ENCODE results near the gene GGT1. TPM values are rescaled to one million over a fixed set of nuclear protein-coding genes. Genes with fewer than 3 reads are reported as not detected.
"Not testable (repeated sequence)": the region's sequence is repeated elsewhere in the genome, so short reads cannot be mapped to it uniquely, and the experiment has no call there.

GGT1 gene
- total RNA-seq, 1 donor from 2014 or later, result 3.3 TPM

DNA sequence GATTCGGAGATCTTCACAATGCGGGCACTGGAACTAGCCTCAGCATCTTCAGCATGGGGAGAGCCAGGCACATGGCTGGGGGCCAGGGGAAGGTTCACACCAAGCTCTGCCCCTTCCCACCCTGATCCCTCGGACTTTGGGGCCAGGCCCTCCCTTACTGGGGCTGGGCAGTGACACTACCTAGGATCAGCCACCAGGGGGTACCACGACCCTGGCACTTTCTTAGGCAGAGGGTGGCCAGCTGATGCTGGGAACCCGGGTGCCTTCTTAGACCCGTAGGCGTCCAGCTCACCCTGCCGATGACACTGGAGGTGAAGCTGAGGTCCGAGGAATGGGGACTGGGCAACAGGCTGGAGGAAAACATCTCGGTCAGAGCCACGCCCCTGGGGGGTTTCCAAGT lies 26.1 kb downstream of the GGT1 start:
- DNase-seq (ENCODE audit: low read depth, low spot score), result peak; percentile 29
- H3K4me3 Mint-ChIP-seq; H3K9me3 Mint-ChIP-seq; H3K27ac Mint-ChIP-seq (ENCODE audit: unreplicated experiment); H3K36me3 Mint-ChIP-seq (ENCODE audit: low read depth); H3K27me3 Mint-ChIP-seq (ENCODE audit: low read depth): not testable (repeated sequence)
- H3K4me1 Mint-ChIP-seq, result peaks cover 17% of the 10 kb centered on the region
- TF ChIP-seq, protein P1, sequence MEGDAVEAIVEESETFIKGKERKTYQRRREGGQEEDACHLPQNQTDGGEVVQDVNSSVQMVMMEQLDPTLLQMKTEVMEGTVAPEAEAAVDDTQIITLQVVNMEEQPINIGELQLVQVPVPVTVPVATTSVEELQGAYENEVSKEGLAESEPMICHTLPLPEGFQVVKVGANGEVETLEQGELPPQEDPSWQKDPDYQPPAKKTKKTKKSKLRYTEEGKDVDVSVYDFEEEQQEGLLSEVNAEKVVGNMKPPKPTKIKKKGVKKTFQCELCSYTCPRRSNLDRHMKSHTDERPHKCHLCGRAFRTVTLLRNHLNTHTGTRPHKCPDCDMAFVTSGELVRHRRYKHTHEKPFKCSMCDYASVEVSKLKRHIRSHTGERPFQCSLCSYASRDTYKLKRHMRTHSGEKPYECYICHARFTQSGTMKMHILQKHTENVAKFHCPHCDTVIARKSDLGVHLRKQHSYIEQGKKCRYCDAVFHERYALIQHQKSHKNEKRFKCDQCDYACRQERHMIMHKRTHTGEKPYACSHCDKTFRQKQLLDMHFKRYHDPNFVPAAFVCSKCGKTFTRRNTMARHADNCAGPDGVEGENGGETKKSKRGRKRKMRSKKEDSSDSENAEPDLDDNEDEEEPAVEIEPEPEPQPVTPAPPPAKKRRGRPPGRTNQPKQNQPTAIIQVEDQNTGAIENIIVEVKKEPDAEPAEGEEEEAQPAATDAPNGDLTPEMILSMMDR (conservative IDR thresholded peaks at IDR 0.05), result peak; percentile 47

DNA sequence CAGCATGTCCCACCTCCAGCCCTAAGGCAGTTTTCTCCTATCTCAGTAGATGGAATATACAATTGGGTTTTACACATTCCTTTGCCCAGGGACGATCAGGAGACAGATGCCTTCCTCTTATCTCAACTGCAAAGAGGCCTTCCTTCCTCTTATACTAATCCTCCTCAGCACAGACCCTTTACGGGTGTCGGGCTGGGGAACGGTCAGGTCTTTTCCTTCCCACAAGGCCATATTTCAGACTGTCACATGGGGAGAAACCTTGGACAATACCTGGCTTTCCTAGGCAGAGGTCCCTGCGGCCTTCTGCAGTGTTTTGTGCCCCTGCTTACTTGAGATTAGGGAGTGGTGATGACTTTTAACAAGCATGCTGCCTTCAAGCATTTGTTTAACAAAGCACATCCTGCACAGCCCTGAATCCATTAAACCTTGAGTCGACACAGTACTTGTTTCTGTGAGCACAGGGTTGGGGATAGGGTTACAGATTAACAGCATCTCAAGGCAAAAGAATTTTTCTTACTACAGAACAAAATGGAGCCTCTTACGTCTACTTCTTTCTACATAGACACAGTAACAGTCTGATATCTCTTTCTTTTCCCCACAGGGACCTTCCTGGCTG lies 27.9 kb downstream of the GGT1 start:
- H3K27me3 Mint-ChIP-seq (ENCODE audit: low read depth); DNase-seq (ENCODE audit: low read depth, low spot score); H3K4me3 Mint-ChIP-seq; H3K9me3 Mint-ChIP-seq; H3K36me3 Mint-ChIP-seq (ENCODE audit: low read depth): not testable (repeated sequence)
- Mint-ChIP-seq H3K4me1 (peaks cover 22% of the 10 kb centered on the region), H3K27ac (ENCODE audit: unreplicated experiment) (peak overlapping the region; percentile 84)

DNA sequence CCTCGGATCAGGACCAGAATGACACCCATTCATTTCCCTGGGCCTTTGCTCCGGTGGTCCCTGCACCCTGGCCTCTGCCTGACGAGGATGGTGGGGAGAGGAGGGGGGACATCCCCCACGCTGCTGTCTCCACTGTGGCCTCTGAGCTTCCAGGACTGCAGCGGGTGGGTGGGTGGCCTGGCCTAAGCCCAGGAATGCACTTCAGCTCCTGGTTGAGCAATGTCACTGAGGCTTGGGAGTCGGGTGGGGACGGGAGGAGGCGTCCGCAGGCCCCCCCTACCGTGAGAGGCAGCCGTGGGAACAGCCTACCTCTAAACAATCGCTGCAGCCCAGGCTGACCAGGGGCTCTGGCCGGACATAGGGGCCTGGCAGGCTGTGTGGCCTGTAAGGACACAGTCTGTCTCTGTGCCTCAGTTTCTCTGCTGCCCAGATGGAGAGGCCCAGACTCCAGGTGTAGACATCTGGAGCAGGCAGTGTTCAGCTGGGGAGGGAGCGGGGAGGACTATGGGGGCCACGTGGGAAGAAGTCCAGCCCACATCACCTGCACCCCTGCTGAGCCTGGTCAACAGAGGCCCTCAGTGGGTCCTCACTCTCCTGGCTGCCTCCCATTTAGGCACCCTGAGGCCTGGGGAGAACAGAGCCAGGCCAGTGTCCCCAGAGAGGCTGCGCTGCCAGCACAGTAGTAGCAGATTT lies 28.6 kb downstream of the GGT1 start:
- H3K4me1 Mint-ChIP-seq, result peaks cover 22% of the 10 kb centered on the region
- H3K27me3 Mint-ChIP-seq (ENCODE audit: low read depth); H3K27ac Mint-ChIP-seq (ENCODE audit: unreplicated experiment); H3K9me3 Mint-ChIP-seq; H3K36me3 Mint-ChIP-seq (ENCODE audit: low read depth); DNase-seq (ENCODE audit: low read depth, low spot score); H3K4me3 Mint-ChIP-seq: not testable (repeated sequence)

DNA sequence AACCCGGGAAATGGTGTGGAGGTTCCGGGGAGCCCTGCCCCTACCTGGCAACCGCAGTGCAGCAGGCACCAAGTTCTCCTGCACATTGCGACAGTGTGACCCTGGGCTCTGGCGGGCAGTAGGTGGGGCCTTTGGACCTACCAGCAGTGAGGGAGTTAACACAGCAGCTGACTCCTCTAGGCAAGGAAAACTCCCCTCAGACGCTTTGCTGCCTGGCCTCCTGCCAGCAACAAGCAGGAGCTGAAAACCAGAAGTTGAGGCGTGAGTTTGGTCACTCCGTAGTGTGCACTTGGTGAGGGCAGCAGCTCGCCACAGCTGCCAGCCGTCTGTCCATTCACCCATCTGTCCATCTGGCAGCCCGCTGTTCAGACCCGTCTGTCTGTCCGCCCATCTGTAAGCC lies 29.6 kb downstream of the GGT1 start:
- H3K27me3 Mint-ChIP-seq (ENCODE audit: low read depth); H3K4me3 Mint-ChIP-seq; H3K27ac Mint-ChIP-seq (ENCODE audit: unreplicated experiment); H3K36me3 Mint-ChIP-seq (ENCODE audit: low read depth); DNase-seq (ENCODE audit: low read depth, low spot score); H3K9me3 Mint-ChIP-seq: not testable (repeated sequence)
- H3K4me1 Mint-ChIP-seq, result peaks cover 22% of the 10 kb centered on the region

DNA sequence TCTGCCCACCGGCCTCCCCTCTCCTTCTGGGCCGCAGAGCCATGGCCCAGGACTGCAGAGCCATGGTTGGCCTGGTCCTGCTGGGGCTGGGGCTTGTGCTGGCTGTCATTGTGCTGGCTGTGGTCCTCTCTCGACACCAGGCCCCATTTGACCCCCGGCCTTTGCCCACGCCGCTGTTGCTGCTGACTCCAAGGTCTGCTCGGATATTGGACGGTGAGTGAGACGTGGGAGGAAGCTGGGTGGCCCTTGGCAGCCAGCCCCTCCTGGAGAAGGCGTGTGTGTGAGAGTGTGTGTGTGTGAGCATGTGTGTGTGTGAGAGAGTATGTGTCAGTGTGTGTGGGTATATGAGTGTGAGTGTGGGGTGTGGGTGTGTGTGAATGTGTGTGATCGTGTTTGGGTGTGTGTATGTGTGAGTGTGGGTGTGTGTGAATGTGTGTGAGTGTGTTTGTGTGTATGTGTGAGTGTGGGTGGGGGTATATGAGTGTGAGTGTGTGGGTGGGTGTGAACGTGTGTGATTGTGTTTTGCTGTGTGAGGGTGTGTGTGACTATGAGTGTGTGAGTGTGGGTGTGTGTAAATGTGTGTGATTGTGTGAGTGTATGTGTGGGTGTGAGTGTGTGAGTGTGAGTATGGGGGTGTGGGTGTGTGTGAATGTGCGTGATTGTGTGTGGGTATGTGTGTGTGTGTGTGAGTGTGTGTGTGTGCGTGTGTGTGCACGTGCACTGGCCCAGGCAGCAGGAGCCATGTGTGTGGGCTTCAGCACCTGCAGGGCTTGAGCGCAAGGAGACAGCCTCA lies 30.4 kb downstream of the GGT1 start:
- not testable (repeated sequence) for H3K4me3 Mint-ChIP-seq; DNase-seq (ENCODE audit: low read depth, low spot score); H3K9me3 Mint-ChIP-seq; H3K27me3 Mint-ChIP-seq (ENCODE audit: low read depth); H3K36me3 Mint-ChIP-seq (ENCODE audit: low read depth)
- Mint-ChIP-seq H3K4me1 (peaks cover 22% of the 10 kb centered on the region), H3K27ac (ENCODE audit: unreplicated experiment) (peak overlapping the region; percentile 78)

DNA sequence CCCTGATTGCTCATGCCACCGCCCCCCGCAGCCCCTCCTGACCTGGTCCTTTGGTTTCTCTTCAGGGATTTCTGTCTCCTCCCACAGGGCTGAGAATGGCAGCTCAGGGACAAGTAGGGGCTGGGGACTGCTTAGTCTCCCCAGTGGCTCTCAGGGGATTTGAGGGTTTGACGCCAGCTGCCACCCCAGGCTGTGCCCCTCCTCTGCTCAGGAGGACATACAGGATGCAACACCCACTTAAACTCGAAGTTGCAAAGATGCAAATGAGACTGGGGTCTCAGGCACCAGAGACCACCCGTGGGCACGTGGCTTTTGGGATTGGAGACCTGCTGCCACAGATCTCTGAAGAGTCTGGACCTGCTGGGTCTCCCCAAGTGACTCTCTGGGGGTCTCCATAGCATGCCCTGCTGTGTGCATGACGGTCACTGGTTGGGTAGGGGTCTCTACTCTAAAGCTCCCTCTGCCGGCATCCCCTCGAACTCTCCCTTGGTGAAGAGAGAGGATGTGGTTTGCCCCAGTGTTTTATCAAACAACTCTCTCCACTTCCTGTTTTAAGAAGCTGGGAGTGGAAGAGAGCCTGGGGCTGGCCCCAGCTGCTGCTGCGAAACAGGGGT lies 31.9 kb downstream of the GGT1 start:
- peaks cover 22% of the 10 kb centered on the region for H3K4me1 Mint-ChIP-seq
- H3K27ac Mint-ChIP-seq (ENCODE audit: unreplicated experiment); H3K36me3 Mint-ChIP-seq (ENCODE audit: low read depth); H3K27me3 Mint-ChIP-seq (ENCODE audit: low read depth); H3K9me3 Mint-ChIP-seq; H3K4me3 Mint-ChIP-seq: not testable (repeated sequence)
- DNase-seq (ENCODE audit: low read depth, low spot score), result peak; percentile 12

DNA sequence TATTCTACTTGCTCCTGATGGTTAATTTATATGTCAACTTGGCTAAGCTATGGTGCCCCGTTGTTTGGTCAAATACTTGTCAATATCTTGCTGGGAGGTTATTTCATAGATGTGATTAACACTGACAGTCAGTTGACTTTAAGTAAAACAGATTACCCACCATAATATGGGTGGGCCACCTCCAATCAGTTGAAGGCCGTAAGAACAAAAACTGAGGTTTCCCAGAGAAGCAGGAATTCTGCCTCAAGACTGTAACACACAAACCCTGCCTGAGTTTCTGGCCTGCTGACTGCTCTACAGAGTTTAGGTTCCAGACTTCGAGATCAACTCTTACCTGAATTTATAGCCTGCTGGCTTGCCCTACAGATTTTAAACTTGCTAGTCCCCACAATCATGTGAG lies 33.5 kb downstream of the GGT1 start:
- H3K4me3 Mint-ChIP-seq; H3K27ac Mint-ChIP-seq (ENCODE audit: unreplicated experiment); DNase-seq (ENCODE audit: low read depth, low spot score); H3K27me3 Mint-ChIP-seq (ENCODE audit: low read depth); H3K9me3 Mint-ChIP-seq; H3K36me3 Mint-ChIP-seq (ENCODE audit: low read depth): not testable (repeated sequence)
- peaks cover 16% of the 10 kb centered on the region for H3K4me1 Mint-ChIP-seq

DNA sequence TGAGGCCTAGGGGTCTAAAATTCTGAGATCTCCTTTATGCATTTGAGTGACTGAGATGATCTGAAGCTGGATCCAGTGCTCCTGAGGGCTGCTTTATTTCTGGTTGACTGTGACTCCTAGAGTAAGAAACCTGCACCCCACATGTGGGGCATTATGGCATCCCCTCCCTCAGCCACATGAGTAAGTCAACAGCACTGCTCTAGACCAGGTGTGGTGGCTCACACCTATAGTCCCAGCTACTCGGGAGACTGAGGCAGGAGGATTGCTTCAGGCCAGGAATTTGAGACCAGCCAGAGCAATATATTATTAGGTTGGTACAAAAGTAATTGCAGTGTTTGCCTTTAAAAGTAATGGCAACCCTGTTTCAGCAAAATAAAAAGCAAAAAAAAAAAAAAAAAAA lies 39.3 kb downstream of the GGT1 start:
- H3K4me3 Mint-ChIP-seq; H3K9me3 Mint-ChIP-seq; H3K36me3 Mint-ChIP-seq (ENCODE audit: low read depth); DNase-seq (ENCODE audit: low read depth, low spot score); H3K27me3 Mint-ChIP-seq (ENCODE audit: low read depth); H3K27ac Mint-ChIP-seq (ENCODE audit: unreplicated experiment): not testable (repeated sequence)
- peaks cover 11% of the 10 kb centered on the region for H3K4me1 Mint-ChIP-seq

DNA sequence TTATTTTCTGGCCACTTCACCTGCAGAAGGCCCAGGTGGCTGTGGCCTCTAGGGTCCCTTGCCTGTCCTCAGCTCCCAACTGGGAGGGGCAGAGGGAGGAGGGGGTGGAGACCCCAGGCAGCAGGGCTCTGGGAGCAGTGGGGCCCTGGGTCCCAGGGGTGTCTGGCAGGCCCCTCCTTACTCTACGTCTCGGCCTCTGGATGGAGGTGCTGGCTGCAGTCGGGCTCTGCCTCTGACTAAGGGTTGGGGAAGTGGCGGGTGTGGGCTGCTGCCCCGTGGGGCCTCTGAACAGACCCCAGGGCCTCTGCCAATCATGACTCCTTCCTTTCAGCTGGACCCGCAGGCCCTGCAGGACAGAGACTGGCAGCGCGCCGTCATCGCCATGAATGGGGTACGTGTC lies 41.4 kb downstream of the GGT1 start:
- not testable (repeated sequence) for H3K4me3 Mint-ChIP-seq; H3K9me3 Mint-ChIP-seq; H3K27ac Mint-ChIP-seq (ENCODE audit: unreplicated experiment); DNase-seq (ENCODE audit: low read depth, low spot score); H3K27me3 Mint-ChIP-seq (ENCODE audit: low read depth); H3K36me3 Mint-ChIP-seq (ENCODE audit: low read depth)
- H3K4me1 Mint-ChIP-seq, result peaks cover 11% of the 10 kb centered on the region

DNA sequence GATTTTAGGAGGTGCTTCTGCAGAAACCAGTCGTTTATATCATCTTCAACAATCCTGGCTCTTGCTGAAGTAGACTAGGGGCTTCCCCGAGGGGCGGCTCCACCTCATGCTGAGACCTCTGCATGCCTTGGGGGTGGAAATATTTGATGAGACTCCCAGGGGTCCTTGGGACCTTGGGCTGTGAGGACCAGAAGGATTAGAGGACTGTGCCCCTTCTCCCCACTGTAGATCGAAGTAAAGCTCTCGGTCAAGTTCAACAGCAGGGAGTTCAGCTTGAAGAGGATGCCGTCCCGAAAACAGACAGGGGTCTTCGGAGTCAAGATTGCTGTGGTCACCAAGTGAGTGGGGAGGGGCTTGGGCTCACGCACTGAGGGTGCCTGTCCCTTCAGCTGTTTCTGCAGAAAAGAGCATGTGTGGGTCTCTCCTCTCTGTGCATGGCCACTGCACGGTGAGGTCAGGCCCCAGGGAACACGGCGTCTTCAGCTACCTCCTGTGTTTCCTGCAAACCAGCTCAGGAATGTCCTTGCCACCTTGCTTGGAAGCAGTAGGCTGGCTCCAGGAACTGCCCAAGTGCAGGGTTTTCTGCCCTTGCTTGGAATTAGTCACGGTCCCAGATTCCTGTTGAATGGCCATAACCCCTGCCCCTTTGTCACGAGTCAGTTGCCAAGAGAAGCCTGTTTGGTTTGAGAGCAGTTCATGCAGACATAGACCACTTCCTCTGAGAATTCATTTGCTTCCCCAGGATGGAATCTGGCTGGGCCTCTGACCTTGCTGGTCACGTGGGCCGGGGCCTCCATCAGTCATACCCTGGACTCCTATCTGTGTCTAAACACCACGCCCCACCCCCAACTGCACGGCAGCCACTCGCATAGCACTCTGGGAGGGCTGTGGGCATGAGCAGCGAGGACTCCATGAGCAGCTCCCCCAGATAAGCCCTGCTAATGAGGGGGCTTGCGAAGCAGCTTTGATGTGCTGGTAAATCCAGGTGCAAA lies 42.7 kb downstream of the GGT1 start:
- not testable (repeated sequence) for H3K36me3 Mint-ChIP-seq (ENCODE audit: low read depth); H3K9me3 Mint-ChIP-seq; H3K27ac Mint-ChIP-seq (ENCODE audit: unreplicated experiment); H3K27me3 Mint-ChIP-seq (ENCODE audit: low read depth); H3K4me3 Mint-ChIP-seq; DNase-seq (ENCODE audit: low read depth, low spot score)
- peaks cover 11% of the 10 kb centered on the region for H3K4me1 Mint-ChIP-seq

DNA sequence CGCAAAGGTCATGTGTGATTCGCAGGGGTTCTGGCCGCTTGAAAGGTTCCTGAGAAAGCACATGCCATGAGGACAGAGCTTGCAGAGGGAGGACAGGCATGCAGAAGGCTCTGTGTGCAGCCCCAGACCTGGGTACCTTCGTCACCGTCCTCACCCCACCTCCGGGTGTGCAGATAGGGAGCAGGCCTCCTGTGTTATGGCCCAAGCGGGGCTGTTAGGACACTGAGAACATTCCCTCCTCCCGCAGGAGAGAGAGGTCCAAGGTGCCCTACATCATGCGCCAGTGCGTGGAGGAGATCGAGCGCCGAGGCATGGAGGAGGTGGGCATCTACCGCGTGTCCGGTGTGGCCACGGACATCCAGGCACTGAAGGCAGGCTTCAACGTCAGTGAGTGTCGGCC lies 43.8 kb downstream of the GGT1 start:
- DNase-seq (ENCODE audit: low read depth, low spot score); H3K9me3 Mint-ChIP-seq; H3K36me3 Mint-ChIP-seq (ENCODE audit: low read depth); H3K27ac Mint-ChIP-seq (ENCODE audit: unreplicated experiment); H3K27me3 Mint-ChIP-seq (ENCODE audit: low read depth); H3K4me3 Mint-ChIP-seq: not testable (repeated sequence)
- peaks cover 11% of the 10 kb centered on the region for H3K4me1 Mint-ChIP-seq
